Calu3 (cell line): ENCODE data around the gene DRC3. TPM values are rescaled to one million over a fixed set of nuclear protein-coding genes. Genes with fewer than 3 reads are reported as not detected.

ENCODE experiments used
- BruUV-seq: library from RNA; stranded (reverse); fragments of 400-500 nt; replicated peaks from 2 replicates; lab custom pipeline; 2021; lab: Mats Ljungman, UMichigan
- CTCF ChIA-PET: fragments of 300-600 bp; sonication (Branson Sonifier 250); formaldehyde crosslinking; loops from one replicate; lab custom pipeline; 2022; ENCODE audit warnings: antibody characterized with exemption; lab: Charles Lee
- DNase-seq: peaks from one replicate; pipeline ENCODE4 v3.0.0; 2022
- H3K27ac Mint-ChIP-seq: one replicate; pipeline ENCODE4 v1.8.0; 2022; ENCODE audit warnings: mixed read lengths; ENCODE audit not compliant: unreplicated experiment
- H3K27me3 Mint-ChIP-seq: one replicate; pipeline ENCODE4 v1.8.0; 2022; ENCODE audit warnings: mixed read lengths; ENCODE audit not compliant: unreplicated experiment
- H3K36me3 Mint-ChIP-seq: one replicate; pipeline ENCODE4 v1.8.0; 2022; ENCODE audit warnings: mild to moderate bottlenecking, moderate library complexity, mixed read lengths; ENCODE audit not compliant: insufficient read depth, unreplicated experiment
- H3K4me1 Mint-ChIP-seq: one replicate; pipeline ENCODE4 v1.8.0; 2022; ENCODE audit warnings: mild to moderate bottlenecking, low read depth, mixed read lengths; ENCODE audit not compliant: unreplicated experiment
- H3K4me3 Mint-ChIP-seq: one replicate; pipeline ENCODE4 v1.8.0; 2022; ENCODE audit warnings: mild to moderate bottlenecking, low read depth, moderate library complexity, mixed read lengths; ENCODE audit not compliant: unreplicated experiment
- H3K9me3 Mint-ChIP-seq: one replicate; pipeline ENCODE4 v1.8.0; 2022; ENCODE audit warnings: low read depth, mixed read lengths; ENCODE audit not compliant: unreplicated experiment
- intact Hi-C: fragments of 100-400 bp; cut with micrococcal nuclease; formaldehyde crosslinking; loops from one replicate; pipeline ENCODE4 v1.10.0; 2022; ENCODE audit not compliant: unreplicated experiment
- total RNA-seq: library from RNA; stranded (reverse); gene quantifications from 2 replicates; pipeline ENCODE4 v1.2.3, GENCODE V29; 2022
- TF ChIP-seq, protein P1 (sequence below): fragments of 200-600 bp; IDR thresholded peaks from one replicate; pipeline ENCODE4 v1.8.0; 2022; ENCODE audit warnings: antibody characterized with exemption; ENCODE audit not compliant: unreplicated experiment

Gene DRC3
- total RNA-seq, 1 experiment from 2014 or later, result 2.8 TPM

DNA sequence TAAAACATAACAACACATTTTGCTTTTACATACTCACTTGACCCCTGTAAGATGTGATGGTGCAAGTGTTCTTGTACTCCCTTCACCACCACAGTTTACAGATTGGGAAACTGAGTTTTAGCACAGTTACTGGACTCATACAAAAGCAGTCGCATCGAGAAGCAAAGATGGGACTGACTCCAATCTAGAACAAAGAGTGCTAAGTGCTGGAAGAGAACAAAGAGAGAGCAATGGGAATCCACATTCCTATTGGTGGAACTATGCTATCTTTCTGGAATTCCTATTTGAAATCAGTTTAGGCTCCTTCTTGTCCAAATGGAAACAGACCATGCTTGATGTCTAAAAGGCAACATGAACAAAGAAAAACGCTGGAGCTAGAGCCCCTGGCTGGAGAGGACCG, 9.6 kb upstream of the DRC3 start:
- CTCF ChIA-PET, result no interaction called here
- Mint-ChIP-seq H3K27ac (no peak overlapping the region), H3K4me1 (peaks cover 28% of the 10 kb centered on the region)

DNA sequence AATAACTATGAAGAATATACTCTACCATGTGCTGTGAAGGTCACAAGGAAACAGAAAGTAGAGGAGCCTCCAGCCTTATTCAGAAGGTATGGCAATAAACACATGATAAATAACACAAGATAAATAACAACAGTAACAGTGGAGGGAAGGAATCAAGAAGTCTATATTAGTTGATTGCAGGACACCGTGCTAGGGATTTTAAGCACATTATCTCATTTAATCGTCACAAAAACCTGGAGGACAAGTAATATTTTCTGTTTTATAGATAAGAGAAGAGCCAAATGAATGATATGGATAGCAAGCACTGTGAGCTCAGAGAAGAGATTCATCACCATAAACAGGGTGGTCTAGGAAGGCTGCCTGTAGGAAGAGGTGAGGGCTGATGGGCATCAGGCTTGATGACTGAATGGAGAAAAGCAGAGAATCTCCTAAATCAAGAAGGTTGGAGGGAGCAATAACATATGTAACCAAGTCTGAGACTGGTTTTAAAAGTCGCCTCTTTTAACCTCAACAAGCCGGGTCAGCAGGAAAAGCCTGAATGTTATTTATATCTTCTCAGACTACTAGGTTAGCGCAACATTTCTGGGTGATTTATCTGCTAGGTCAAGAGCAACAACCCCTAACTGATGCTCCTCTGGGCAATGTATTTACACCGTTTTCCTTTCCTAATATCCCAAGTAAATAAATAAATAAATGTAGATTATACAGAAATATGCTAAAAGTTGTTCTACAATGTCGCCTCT, 8.8 kb upstream of the DRC3 start:
- intact Hi-C loops, result no loop called here

More for the DNA sequence above, 9.6 kb upstream of the DRC3 start:
- Mint-ChIP-seq H3K27me3 (no peaks in the 10 kb centered on the region), H3K36me3 (peaks cover 3% of the 10 kb centered on the region), H3K4me3 (no peak overlapping the region), H3K9me3 (no peaks in the 10 kb centered on the region)
- BruUV-seq, result no TSS peak
- no peak for DNase-seq
- intact Hi-C loops, result no loop called here
- TF ChIP-seq, protein P1, sequence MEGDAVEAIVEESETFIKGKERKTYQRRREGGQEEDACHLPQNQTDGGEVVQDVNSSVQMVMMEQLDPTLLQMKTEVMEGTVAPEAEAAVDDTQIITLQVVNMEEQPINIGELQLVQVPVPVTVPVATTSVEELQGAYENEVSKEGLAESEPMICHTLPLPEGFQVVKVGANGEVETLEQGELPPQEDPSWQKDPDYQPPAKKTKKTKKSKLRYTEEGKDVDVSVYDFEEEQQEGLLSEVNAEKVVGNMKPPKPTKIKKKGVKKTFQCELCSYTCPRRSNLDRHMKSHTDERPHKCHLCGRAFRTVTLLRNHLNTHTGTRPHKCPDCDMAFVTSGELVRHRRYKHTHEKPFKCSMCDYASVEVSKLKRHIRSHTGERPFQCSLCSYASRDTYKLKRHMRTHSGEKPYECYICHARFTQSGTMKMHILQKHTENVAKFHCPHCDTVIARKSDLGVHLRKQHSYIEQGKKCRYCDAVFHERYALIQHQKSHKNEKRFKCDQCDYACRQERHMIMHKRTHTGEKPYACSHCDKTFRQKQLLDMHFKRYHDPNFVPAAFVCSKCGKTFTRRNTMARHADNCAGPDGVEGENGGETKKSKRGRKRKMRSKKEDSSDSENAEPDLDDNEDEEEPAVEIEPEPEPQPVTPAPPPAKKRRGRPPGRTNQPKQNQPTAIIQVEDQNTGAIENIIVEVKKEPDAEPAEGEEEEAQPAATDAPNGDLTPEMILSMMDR, result no peak

DNA sequence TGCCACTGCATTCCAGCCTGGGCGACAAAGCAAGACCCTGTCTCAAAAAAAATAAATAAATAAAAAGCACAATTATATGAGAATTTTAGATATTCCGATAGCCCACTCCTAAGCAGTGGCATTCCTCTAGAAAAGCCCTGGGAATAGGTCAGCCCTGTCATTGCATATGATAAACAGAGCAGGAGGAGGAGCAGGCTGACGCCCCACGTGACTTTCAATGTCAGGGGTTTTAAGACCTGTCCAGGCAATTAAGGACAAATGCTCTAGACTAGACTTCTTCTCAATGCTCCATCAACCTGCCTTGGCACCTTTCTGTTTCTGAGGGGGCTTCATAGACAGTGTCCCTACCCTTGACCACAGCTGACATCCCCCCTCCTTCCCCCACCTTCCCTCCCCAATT, 8.0 kb upstream of the DRC3 start:
- no TSS peak for BruUV-seq

More for the DNA sequence above, 8.8 kb upstream of the DRC3 start:
- H3K36me3 Mint-ChIP-seq, result no peaks in the 10 kb centered on the region
- no peak overlapping the region for H3K4me3 Mint-ChIP-seq
- CTCF ChIA-PET, result no interaction called here
- H3K9me3 Mint-ChIP-seq, result no peaks in the 10 kb centered on the region
- peaks cover 22% of the 10 kb centered on the region for H3K4me1 Mint-ChIP-seq
- no TSS peak for BruUV-seq
- H3K27ac Mint-ChIP-seq, result no peak overlapping the region
- TF ChIP-seq, protein P1, result no peak
- DNase-seq, result no peak
- H3K27me3 Mint-ChIP-seq, result no peaks in the 10 kb centered on the region

DNA sequence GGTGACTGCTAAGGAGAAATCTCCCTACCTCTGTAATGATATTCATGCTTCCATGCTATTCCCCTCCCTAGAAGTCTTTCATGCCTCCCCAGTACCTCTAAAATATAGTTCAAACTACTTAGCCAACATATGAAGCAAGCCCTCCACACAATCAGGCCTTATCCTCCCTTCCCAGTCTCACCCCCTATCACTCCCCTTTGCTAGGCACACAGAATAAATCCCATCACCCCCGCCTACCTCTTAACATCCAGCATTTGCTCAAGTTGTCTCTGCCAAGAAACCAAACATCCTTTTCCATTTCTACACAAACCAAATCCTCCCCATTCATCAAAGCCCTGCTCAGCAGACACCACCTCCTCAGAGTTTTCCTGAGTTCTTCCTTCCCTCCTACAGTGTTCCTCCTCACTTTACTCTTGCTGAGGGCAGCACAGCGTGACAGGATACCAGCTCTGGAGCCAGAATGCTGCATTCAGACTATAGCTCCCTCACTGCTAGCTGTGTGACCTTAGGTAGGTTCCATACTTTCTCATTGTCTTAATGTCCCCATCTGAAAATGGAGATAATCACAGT, 7.4 kb upstream of the DRC3 start:
- CTCF ChIA-PET, result no interaction called here
- Mint-ChIP-seq H3K27ac (no peak overlapping the region), H3K27me3 (no peaks in the 10 kb centered on the region)

More for the DNA sequence above, 8.0 kb upstream of the DRC3 start:
- CTCF ChIA-PET, result no interaction called here
- no peaks in the 10 kb centered on the region for H3K27me3 Mint-ChIP-seq
- intact Hi-C loops, result no loop called here
- peaks cover 14% of the 10 kb centered on the region for H3K4me1 Mint-ChIP-seq
- H3K27ac Mint-ChIP-seq, result no peak overlapping the region
- DNase-seq, result no peak
- TF ChIP-seq, protein P1, result no peak
- H3K4me3 Mint-ChIP-seq, result no peak overlapping the region
- H3K36me3 Mint-ChIP-seq, result no peaks in the 10 kb centered on the region
- no peaks in the 10 kb centered on the region for H3K9me3 Mint-ChIP-seq

More for the DNA sequence above, 7.4 kb upstream of the DRC3 start:
- DNase-seq, result no peak
- Mint-ChIP-seq H3K4me1 (peaks cover 14% of the 10 kb centered on the region), H3K36me3 (no peaks in the 10 kb centered on the region), H3K4me3 (no peak overlapping the region), H3K9me3 (no peaks in the 10 kb centered on the region)
- intact Hi-C loops, result no loop called here
- TF ChIP-seq, protein P1, result no peak
- BruUV-seq, result no TSS peak
